Astrocyte (in vitro differentiated cells and primary cell): ENCODE measurements around the gene SVIL.

Experiments used
- CTCF ChIP-seq: IDR thresholded peaks from 2 replicates; pipeline ENCODE4 v1.5.1; 2011; ENCODE audit warnings: low read depth, mild to moderate bottlenecking, inconsistent platforms, low read length, moderate library complexity; ENCODE audit not compliant: insufficient read depth
- EZH2 ChIP-seq: IDR thresholded peaks from 2 replicates; pipeline ENCODE4 v1.6.1; 2012; ENCODE audit warnings: mild to moderate bottlenecking, low read length, inconsistent platforms; ENCODE audit not compliant: insufficient read depth

- TF ChIP-seq CTCF (no peak), EZH2 (no peak)
Observed at GRCh38 chr10:29610876-29611647, 23.7 kb downstream of the SVIL start.
